OCI-LY3 (cell line): Measurements from ENCODE around the gene JAML.

ENCODE experiments used
- CTCF ChIP-seq: fragments of 200-600, 300-600 bp; sonication (generic); IDR thresholded peaks from 2 replicates; pipeline ENCODE4 v1.5.1; 2014; ENCODE audit warnings: antibody characterized with exemption, low read length, low read depth
- EZH2phosphoT487 ChIP-seq: fragments of 200-600 bp; shearing (Covaris generic); IDR thresholded peaks from 2 replicates; pipeline ENCODE4 v1.6.1; 2018; ENCODE audit warnings: antibody characterized with exemption, mixed run types, low read depth

DNA sequence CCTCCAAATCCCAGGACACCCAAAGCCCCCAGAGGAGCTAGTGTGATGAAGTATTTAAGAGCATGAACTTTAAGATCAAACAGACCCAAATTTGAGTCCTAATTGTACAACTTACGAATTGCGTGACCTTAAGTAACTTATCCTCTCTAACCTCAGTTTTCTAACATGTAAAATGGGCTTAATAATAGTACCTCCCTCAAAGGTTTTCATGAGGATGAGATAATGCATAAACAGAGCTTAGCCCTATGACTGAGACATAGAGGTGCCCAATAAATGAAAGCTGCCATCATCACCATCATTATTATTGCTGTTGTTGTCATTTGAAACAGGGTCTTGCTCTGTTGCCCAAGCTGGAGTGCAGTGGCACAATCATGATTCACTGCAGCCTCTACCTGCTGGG is 57.6 kb downstream of the JAML start:
- TF ChIP-seq CTCF (no peak), EZH2phosphoT487 (no peak)
